Loucy (cell line): ENCODE results near the gene PCGF1.

Experiments
- H2AFZ ChIP-seq: fragments of 200-600 bp; sonication (generic); 2 replicates; pipeline ENCODE4 v1.6.0; 2016; ENCODE audit warnings: antibody characterized with exemption, mild to moderate bottlenecking, low read length, moderate library complexity
- H3F3A ChIP-seq: fragments of 200-600 bp; 2 replicates; pipeline ENCODE4 v1.6.0; 2016; ENCODE audit warnings: antibody characterized with exemption, low read depth, mild to moderate bottlenecking
- H3K27me3 ChIP-seq: fragments of 200-600 bp; sonication (generic); 2 replicates; pipeline ENCODE4 v1.6.1; 2014; ENCODE audit warnings: low read length, mild to moderate bottlenecking; ENCODE audit not compliant: insufficient read depth, poor library complexity, severe bottlenecking
- H3K36me3 ChIP-seq: fragments of 200-600 bp; sonication (generic); 2 replicates; pipeline ENCODE4 v1.6.1; 2016; ENCODE audit warnings: low read length; ENCODE audit not compliant: insufficient read depth
- H3K4me1 ChIP-seq: fragments of 200-600 bp; sonication (generic); 2 replicates; pipeline ENCODE4 v1.5.1; 2014; ENCODE audit warnings: low read length, mild to moderate bottlenecking; ENCODE audit not compliant: insufficient read depth, poor library complexity, severe bottlenecking
- H3K4me2 ChIP-seq: fragments of 200-600 bp; sonication (generic); 2 replicates; pipeline ENCODE4 v1.6.0; 2014; ENCODE audit warnings: antibody characterized with exemption, low read length, low read depth, mild to moderate bottlenecking; ENCODE audit not compliant: poor library complexity, severe bottlenecking
- H3K4me3 ChIP-seq: fragments of 200-600 bp; sonication (generic); 2 replicates; pipeline ENCODE4 v1.5.1; 2014; ENCODE audit warnings: low read length, mild to moderate bottlenecking, mixed read lengths; ENCODE audit not compliant: poor library complexity, severe bottlenecking
- H3K79me2 ChIP-seq: fragments of 200-600 bp; sonication (generic); 2 replicates; pipeline ENCODE4 v1.6.1; 2014; ENCODE audit warnings: low read length; ENCODE audit not compliant: insufficient read depth
- H3K9ac ChIP-seq: fragments of 200-600 bp; sonication (generic); 2 replicates; pipeline ENCODE4 v1.6.0; 2014; ENCODE audit warnings: mild to moderate bottlenecking, low read depth, low read length, moderate library complexity; ENCODE audit not compliant: poor library complexity, severe bottlenecking
- H3K9me2 ChIP-seq: fragments of 200-600 bp; sonication (generic); replicated peaks from 2 replicates; pipeline ENCODE4 v1.6.1; 2016; ENCODE audit warnings: low read depth, low read length, mixed read lengths
- H3K9me3 ChIP-seq: fragments of 200-600 bp; sonication (generic); 2 replicates; pipeline ENCODE4 v1.6.1; 2014; ENCODE audit warnings: mild to moderate bottlenecking, antibody characterized with exemption, low read length, low read depth; ENCODE audit not compliant: insufficient read depth
- H4K20me1 ChIP-seq: fragments of 200-600 bp; sonication (generic); 2 replicates; pipeline ENCODE4 v1.6.0; 2014; ENCODE audit warnings: antibody characterized with exemption, low read length, mild to moderate bottlenecking; ENCODE audit not compliant: insufficient read depth, poor library complexity, severe bottlenecking
- EZH2phosphoT487 ChIP-seq: fragments of 200-600 bp; IDR thresholded peaks from 2 replicates; pipeline ENCODE4 v1.6.1; 2018; ENCODE audit warnings: antibody characterized with exemption, mild to moderate bottlenecking, moderate library complexity, borderline replicate concordance
- TF ChIP-seq, protein P1 (sequence below): fragments of 200-600 bp; sonication (generic); conservative IDR thresholded peaks from 2 replicates; pipeline ENCODE4 v1.5.1; 2014; ENCODE audit warnings: mild to moderate bottlenecking, antibody characterized with exemption, low read length

Gene PCGF1

DNA sequence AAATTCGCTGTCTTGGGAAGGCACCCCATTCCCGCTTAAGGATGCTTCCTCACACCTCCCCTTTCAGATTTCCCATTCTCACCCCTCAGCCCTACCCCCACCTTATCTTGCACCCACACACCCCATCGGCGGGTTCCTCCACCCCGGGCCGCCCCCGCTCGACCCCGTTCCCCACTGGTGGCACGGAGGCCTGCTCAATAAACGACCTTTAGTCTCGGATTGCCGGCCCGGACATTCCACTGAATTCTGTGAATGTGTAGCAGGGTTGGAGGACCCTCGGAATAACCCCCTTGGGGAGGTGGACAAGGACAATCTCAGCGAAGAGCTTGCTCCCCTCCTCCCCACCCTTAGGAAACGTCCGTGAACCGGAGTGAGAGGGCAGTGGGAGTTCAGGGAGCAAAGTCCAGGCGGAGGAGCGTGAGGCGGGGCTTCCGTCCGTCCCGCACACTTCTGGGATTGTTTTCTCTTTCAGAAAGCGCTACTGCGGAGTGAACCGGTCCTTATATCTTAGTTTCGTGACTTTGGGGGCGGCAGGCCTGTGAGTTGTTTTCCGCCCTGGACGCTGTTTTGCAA, 5.3 kb downstream of the PCGF1 start:
- Histone ChIP-seq H2AFZ (0 out of 2 replicates have a peak overlapping the region, but pooled peaks have one; percentile 83), H3K4me1 (peaks cover 18% of the 10 kb centered on the region), H3K4me3 (peak overlapping the region; percentile 77), H4K20me1 (no peaks in the 10 kb centered on the region), H3K27me3 (no peaks in the 10 kb centered on the region), H3K9ac (peak overlapping the region; percentile 80), H3F3A (no peaks in the 10 kb centered on the region), H3K9me3 (no peaks in the 10 kb centered on the region), H3K9me2 (no peaks in the 10 kb centered on the region), H3K79me2 (peaks cover 23% of the 10 kb centered on the region), H3K4me2 (peak overlapping the region; percentile 99), H3K36me3 (no peaks in the 10 kb centered on the region)
- no peak for TF ChIP-seq EZH2phosphoT487

DNA sequence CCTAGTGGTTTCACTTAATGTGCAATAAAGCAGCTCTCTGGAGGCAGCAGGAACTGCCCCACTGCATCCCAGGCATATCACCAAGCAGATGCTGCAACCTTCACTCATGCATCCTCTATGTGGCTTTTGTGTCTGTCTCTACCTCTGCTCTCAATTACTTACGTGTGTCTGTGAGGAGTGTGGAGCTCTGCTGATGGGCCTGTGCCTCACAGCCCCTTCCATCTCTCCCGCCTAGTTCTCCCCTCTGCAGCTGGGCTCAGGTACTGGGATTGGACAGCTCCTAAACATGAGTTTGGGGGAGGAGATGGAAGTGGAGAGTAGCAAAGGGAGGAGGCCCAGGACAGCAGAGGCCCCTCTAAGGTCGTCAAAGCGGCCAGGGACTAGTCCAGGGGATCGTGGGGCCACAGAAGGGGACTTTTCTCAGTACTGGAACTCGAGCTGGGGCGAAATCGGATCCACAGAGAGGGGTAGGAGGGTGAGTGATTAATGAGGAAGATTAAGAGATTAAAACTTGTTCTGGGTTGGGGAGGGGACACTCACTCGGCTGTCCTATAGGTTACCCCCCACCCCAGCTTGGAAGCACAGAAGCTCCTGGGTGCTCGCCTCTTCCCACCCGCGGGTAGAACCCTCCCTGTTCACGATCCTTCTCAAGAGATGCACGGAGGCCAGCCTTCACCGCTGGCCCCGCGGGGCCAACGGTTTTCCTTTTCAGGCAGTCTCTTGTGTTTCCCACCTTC, 6.0 kb downstream of the PCGF1 start:
- TF ChIP-seq, protein P1, sequence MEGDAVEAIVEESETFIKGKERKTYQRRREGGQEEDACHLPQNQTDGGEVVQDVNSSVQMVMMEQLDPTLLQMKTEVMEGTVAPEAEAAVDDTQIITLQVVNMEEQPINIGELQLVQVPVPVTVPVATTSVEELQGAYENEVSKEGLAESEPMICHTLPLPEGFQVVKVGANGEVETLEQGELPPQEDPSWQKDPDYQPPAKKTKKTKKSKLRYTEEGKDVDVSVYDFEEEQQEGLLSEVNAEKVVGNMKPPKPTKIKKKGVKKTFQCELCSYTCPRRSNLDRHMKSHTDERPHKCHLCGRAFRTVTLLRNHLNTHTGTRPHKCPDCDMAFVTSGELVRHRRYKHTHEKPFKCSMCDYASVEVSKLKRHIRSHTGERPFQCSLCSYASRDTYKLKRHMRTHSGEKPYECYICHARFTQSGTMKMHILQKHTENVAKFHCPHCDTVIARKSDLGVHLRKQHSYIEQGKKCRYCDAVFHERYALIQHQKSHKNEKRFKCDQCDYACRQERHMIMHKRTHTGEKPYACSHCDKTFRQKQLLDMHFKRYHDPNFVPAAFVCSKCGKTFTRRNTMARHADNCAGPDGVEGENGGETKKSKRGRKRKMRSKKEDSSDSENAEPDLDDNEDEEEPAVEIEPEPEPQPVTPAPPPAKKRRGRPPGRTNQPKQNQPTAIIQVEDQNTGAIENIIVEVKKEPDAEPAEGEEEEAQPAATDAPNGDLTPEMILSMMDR, result no peak
- TF ChIP-seq EZH2phosphoT487, result no peak
- H3K9ac ChIP-seq, result peak overlapping the region; percentile 26
- H3K4me2 ChIP-seq, result peak overlapping the region; percentile 99
- peaks cover 12% of the 10 kb centered on the region for H3K4me1 ChIP-seq
- H2AFZ ChIP-seq, result no peak overlapping the region
- H3K4me3 ChIP-seq, result no peak overlapping the region
- no peaks in the 10 kb centered on the region for H4K20me1 ChIP-seq
- H3K36me3 ChIP-seq, result no peaks in the 10 kb centered on the region
- no peaks in the 10 kb centered on the region for H3K9me2 ChIP-seq
- H3K9me3 ChIP-seq, result no peaks in the 10 kb centered on the region
- H3K27me3 ChIP-seq, result no peaks in the 10 kb centered on the region
- H3F3A ChIP-seq, result no peaks in the 10 kb centered on the region
- peaks cover 18% of the 10 kb centered on the region for H3K79me2 ChIP-seq

DNA sequence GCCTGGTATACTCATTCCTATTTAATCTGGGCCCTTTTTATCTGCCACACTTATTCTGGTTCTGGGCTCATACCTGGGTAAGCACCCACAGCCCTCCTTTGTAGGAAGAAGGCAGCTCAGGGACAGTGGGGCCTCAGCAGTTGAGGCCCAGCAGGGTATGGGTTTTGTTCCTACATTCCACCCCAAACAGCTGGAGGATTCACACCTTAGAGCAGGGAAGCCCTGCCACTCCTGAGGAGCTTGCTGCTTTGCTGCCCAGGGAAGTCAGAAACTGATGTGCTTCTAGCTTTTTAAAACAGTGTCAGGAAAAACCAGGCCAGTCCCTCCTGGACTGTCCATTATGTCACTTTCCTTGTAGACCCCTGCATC, 6.9 kb downstream of the PCGF1 start:
- Histone ChIP-seq H3K27me3 (no peaks in the 10 kb centered on the region), H3F3A (no peaks in the 10 kb centered on the region), H3K36me3 (no peaks in the 10 kb centered on the region), H2AFZ (no peak overlapping the region), H3K79me2 (peaks cover 11% of the 10 kb centered on the region), H3K4me3 (no peak overlapping the region), H3K4me2 (no peak overlapping the region), H4K20me1 (no peaks in the 10 kb centered on the region), H3K4me1 (peaks cover 6% of the 10 kb centered on the region), H3K9ac (no peak overlapping the region), H3K9me2 (no peaks in the 10 kb centered on the region), H3K9me3 (no peaks in the 10 kb centered on the region)
- TF ChIP-seq, protein P1, result no peak
- no peak for TF ChIP-seq EZH2phosphoT487
